ENCODE data around the gene TMEM131. TPM values are rescaled to one million over a fixed set of nuclear protein-coding genes. Genes with fewer than 3 reads are reported as not detected.

The TMEM131 gene
- total and polyA plus RNA-seq, 11 donors, result 9.3 to 38.3 (median 31.2) TPM

DNA sequence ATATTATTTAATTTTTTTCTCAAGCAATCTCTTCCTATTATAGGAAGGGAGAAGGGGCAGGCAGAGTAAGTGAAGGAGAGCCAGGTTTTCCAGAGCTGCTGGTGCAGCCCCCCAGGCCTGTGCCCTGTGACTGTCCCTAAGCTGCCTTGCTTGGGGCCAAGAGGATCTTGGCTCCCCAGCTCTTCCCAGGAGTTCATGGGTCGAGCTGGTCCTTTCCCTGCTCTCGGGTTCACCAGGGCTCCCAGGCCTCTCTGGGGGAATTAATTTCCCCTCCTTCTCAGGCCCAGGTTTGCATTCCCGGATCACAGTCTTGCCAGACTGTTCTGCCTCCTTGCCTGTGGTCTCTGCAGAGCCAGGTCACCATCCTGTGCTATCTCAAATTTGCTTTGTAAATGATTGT, 12.7 kb upstream of the TMEM131 start:
- Histone ChIP-seq H3K36me3 (no peaks in the 10 kb centered on the region), H3K4me3 (no peak overlapping the region), H3K9me3 (no peaks in the 10 kb centered on the region), H3K27ac (no peak overlapping the region), H3K27me3 (no peaks in the 10 kb centered on the region), H3K4me1 (peaks cover 0 to 33% (median 10%) of the 10 kb centered on the region in 12 donors)
- intact Hi-C loops (cut with DNase I), result loop anchor here in 1 of 10 donors (10.0 kb wide), 1 partner anchor 76 kb away; the partner anchor contains the start of gene VWA3B
- TF ChIP-seq POLR2A (IDR thresholded peaks at IDR 0.05), result no peak
- TF ChIP-seq, protein P1, sequence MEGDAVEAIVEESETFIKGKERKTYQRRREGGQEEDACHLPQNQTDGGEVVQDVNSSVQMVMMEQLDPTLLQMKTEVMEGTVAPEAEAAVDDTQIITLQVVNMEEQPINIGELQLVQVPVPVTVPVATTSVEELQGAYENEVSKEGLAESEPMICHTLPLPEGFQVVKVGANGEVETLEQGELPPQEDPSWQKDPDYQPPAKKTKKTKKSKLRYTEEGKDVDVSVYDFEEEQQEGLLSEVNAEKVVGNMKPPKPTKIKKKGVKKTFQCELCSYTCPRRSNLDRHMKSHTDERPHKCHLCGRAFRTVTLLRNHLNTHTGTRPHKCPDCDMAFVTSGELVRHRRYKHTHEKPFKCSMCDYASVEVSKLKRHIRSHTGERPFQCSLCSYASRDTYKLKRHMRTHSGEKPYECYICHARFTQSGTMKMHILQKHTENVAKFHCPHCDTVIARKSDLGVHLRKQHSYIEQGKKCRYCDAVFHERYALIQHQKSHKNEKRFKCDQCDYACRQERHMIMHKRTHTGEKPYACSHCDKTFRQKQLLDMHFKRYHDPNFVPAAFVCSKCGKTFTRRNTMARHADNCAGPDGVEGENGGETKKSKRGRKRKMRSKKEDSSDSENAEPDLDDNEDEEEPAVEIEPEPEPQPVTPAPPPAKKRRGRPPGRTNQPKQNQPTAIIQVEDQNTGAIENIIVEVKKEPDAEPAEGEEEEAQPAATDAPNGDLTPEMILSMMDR (IDR thresholded peaks at IDR 0.05), result no peak
- no peak for ATAC-seq
- no peak for DNase-seq
- 62 to 64% (median 63%) methylated on average over 3 of the region's 3 CpGs for WGBS, 4 donors

- ATAC-seq (no peak), DNase-seq (no peak)
- 92 to 96% (median 95%) methylated on average over 11 of the region's 11 CpGs for WGBS, 4 donors
- intact Hi-C loops (cut with DNase I), result loop anchor here in 1 of 10 donors (10.0 kb wide), 1 partner anchor 78 kb away; the partner anchor contains the start of gene VWA3B
- Histone ChIP-seq H3K27me3 (no peaks in the 10 kb centered on the region), H3K9me3 (no peaks in the 10 kb centered on the region), H3K4me1 (peaks cover 0 to 14% (median 10%) of the 10 kb centered on the region in 12 donors), H3K36me3 (no peaks in the 10 kb centered on the region), H3K4me3 (no peak overlapping the region), H3K27ac (no peak overlapping the region)
- no peak for TF ChIP-seq POLR2A (IDR thresholded peaks at IDR 0.05)
- TF ChIP-seq, protein P1 (IDR thresholded peaks at IDR 0.05), result no peak
These were observed 10.6 kb upstream of the TMEM131 start for GRCh38 chr2:98006378-98006777.

GRCh38 chr2:98004613-98005012, 8.9 kb upstream of the TMEM131 start:
- no peaks in the 10 kb centered on the region for H3K9me3 ChIP-seq
- intact Hi-C loops (cut with DNase I), result loop anchor here in 3 of 10 donors (1.0 to 10.0 kb wide), 3 partner anchors 20 to 197 kb away; partner anchors contain the start of gene VWA3B (in 1 of the 3)
- no peak for ATAC-seq

GRCh38 chr2:98004047-98004446, 8.3 kb upstream of the TMEM131 start:
- Histone ChIP-seq H3K27me3 (no peaks in the 10 kb centered on the region), H3K4me3 (no peak overlapping the region), H3K36me3 (no peaks in the 10 kb centered on the region), H3K4me1 (no peaks in the 10 kb centered on the region), H3K27ac (no peak overlapping the region), H3K9me3 (no peaks in the 10 kb centered on the region)
- TF ChIP-seq, protein P1 (IDR thresholded peaks at IDR 0.05), result no peak
- TF ChIP-seq POLR2A (IDR thresholded peaks at IDR 0.05), result no peak
- ATAC-seq, result no peak
- intact Hi-C loops (cut with DNase I), result loop anchor here in 2 of 10 donors (5.0 to 10.0 kb wide), 2 partner anchors 81 to 197 kb away; partner anchors contain the start of gene VWA3B (in 1 of the 2)
- WGBS, 4 donors, result 87 to 95% (median 91%) methylated on average over 2 of the region's 2 CpGs
- DNase-seq, result no peak

More at GRCh38 chr2:98004613-98005012, 8.9 kb upstream of the TMEM131 start:
- H3K4me3 ChIP-seq, result no peak overlapping the region
- no peak for TF ChIP-seq POLR2A (IDR thresholded peaks at IDR 0.05)
- TF ChIP-seq, protein P1 (IDR thresholded peaks at IDR 0.05), result no peak
- H3K36me3 ChIP-seq, result no peaks in the 10 kb centered on the region
- no peaks in the 10 kb centered on the region for H3K27me3 ChIP-seq
- 88 to 91% (median 90%) methylated on average over 3 of the region's 3 CpGs for WGBS, 4 donors
- H3K4me1 ChIP-seq, result no peaks in the 10 kb centered on the region
- DNase-seq, result no peak
- no peak overlapping the region for H3K27ac ChIP-seq

Data from heart left ventricle (tissue), 16 donors.